ENCODE data around the gene HMX2. TPM values are rescaled to one million over a fixed set of nuclear protein-coding genes. Genes with fewer than 3 reads are reported as not detected.

HMX2 gene
- total and polyA plus RNA-seq, 3 experiments from 2014 or later = not detected

- H3K4me3 ChIP-seq (ENCODE audit: low read length) = no peak overlapping the region
- Mint-ChIP-seq H3K27ac (peak overlapping the region in 2 of 8 donors; percentile 26 to 69), H3K27me3 (peaks cover 65 to 79% of the 10 kb centered on the region in 2 donors), H3K9me3 (peaks cover 0 to 4% (median 0%) of the 10 kb centered on the region in 5 donors), H3K4me3 (peak overlapping the region; percentile 48 to 72 (median 57)), H3K36me3 (no peaks in the 10 kb centered on the region), H3K4me1 (peaks cover 57 to 86% (median 73%) of the 10 kb centered on the region in 3 donors)
- peaks cover 87% of the 10 kb centered on the region for H3K27me3 ChIP-seq (ENCODE audit: insufficient read depth, low read length, poor library complexity, severe bottlenecking)
- DNase-seq = no peak
- no peaks in the 10 kb centered on the region for H3K9me3 ChIP-seq (ENCODE audit: low read length)
- no peaks in the 10 kb centered on the region for H3K36me3 ChIP-seq (ENCODE audit: insufficient read depth, low read length)
- ChIA-PET CTCF (interaction anchor here (1.8 to 2.6 kb wide), 2 partner anchors 8 to 12 kb away, joined by 5 to 9 read pairs; partner anchors contain the start of gene BUB3), POLR2A (no interaction called here)
- H3K27ac ChIP-seq (ENCODE audit: low read depth, low read length) = no peak overlapping the region
- peaks cover 80% of the 10 kb centered on the region for H3K4me1 ChIP-seq (ENCODE audit: insufficient read depth, low read length)
Observed at GRCh38 chr10:123146013-123146893, 1.7 kb upstream of the HMX2 start.

- Mint-ChIP-seq H3K27me3 (peaks cover 64 to 79% of the 10 kb centered on the region in 2 donors), H3K4me1 (peaks cover 54 to 87% (median 71%) of the 10 kb centered on the region in 3 donors), H3K4me3 (peak overlapping the region; percentile 20 to 75 (median 57)), H3K9me3 (peaks cover 0 to 4% (median 0%) of the 10 kb centered on the region in 5 donors), H3K27ac (peak overlapping the region in 2 of 8 donors; percentile 26 to 69), H3K36me3 (no peaks in the 10 kb centered on the region)
- Histone ChIP-seq H3K27me3 (ENCODE audit: insufficient read depth, low read length, poor library complexity, severe bottlenecking) (peaks cover 87% of the 10 kb centered on the region), H3K4me3 (ENCODE audit: low read length) (no peak overlapping the region), H3K36me3 (ENCODE audit: insufficient read depth, low read length) (no peaks in the 10 kb centered on the region), H3K27ac (ENCODE audit: low read depth, low read length) (no peak overlapping the region), H3K4me1 (ENCODE audit: insufficient read depth, low read length) (peaks cover 82% of the 10 kb centered on the region), H3K9me3 (ENCODE audit: low read length) (no peaks in the 10 kb centered on the region)
- ChIA-PET POLR2A (no interaction called here), CTCF (interaction anchor here (2.6 kb wide), 1 partner anchor 13 kb away, joined by 9 read pairs; no protein-coding TSS in a partner anchor)
- no peak for DNase-seq
Observed at GRCh38 chr10:123146894-123147634, 872 bp upstream of the HMX2 start.

DNA sequence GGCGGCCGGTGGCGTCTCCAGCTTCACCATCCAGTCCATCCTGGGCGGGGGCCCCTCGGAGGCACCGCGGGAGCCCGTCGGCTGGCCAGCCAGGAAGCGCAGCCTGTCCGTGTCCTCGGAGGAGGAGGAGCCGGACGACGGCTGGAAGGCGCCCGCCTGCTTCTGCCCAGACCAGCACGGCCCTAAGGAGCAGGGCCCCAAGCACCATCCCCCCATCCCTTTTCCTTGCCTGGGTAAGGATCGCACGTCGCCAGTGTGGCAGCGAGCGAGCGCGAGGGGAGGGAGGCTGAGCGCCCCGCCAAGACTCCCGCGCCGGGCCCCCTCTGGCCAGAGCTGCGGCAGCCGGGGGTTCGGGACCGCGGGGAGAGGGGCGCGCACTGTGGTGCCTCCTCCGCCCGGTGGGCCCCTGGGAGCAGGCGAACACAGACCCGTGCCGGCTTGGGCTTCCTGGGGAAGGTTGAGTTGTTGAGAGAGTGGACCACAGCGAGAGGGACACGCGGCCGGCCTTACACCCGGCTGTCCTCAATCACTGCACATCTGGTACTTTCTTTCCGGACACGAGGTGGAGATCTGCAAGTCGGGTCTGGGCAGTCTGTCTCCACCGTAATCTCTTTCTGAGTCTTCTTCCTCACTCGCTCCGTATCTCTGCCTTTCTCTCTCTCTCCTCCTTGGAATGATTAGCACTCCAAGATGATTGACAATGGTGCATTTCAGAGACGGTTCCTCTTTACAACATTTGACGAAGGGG lies 652 bp downstream of the HMX2 start:
- Mint-ChIP-seq H3K27me3 (peaks cover 52 to 66% of the 10 kb centered on the region in 2 donors), H3K9me3 (peaks cover 0 to 4% (median 0%) of the 10 kb centered on the region in 5 donors), H3K4me3 (peak overlapping the region; percentile 59 to 77 (median 69)), H3K4me1 (peaks cover 49 to 74% (median 67%) of the 10 kb centered on the region in 3 donors), H3K36me3 (no peaks in the 10 kb centered on the region), H3K27ac (peak overlapping the region in 2 of 8 donors; percentile 12 to 27)
- peak overlapping the region; percentile 58 for H3K4me3 ChIP-seq (ENCODE audit: low read length)
- no peak overlapping the region for H3K27ac ChIP-seq (ENCODE audit: low read depth, low read length)
- H3K27me3 ChIP-seq (ENCODE audit: insufficient read depth, low read length, poor library complexity, severe bottlenecking) = peaks cover 72% of the 10 kb centered on the region
- no peaks in the 10 kb centered on the region for H3K36me3 ChIP-seq (ENCODE audit: insufficient read depth, low read length)
- no peaks in the 10 kb centered on the region for H3K9me3 ChIP-seq (ENCODE audit: low read length)
- ChIA-PET POLR2A (interaction anchor here (0.9 kb wide), 1 partner anchor 10 kb away, joined by 3 read pairs; no protein-coding TSS in a partner anchor), CTCF (interaction anchor here (0.6 to 2.2 kb wide), 4 partner anchors 8 to 1162 kb away, joined by 3 to 4 read pairs (median 4); no protein-coding TSS in a partner anchor)
- H3K4me1 ChIP-seq (ENCODE audit: insufficient read depth, low read length) = peaks cover 72% of the 10 kb centered on the region
- DNase-seq = no peak

DNA sequence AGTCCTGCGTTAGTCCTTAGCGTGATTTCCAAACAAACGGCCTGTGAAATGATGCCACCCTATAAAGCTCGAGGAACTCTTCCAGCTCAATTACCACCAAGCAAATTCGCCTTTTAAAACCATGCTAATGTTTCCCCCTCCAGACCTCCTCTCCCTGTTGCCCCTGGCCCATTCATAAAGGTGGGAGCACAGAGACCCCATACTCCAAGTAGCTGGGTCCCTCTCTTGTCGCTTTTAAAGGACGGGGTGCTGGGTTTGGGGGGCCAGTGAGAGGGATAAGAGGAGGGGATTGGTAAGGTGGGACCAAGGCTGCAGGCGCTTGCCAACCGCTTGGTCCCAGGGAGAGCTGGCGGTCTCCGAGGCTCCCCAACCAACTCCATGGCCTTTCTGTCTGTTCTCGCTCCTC lies 1.2 kb downstream of the HMX2 start:
- ChIA-PET POLR2A (interaction anchor here (0.9 kb wide), 1 partner anchor 10 kb away, joined by 3 read pairs; no protein-coding TSS in a partner anchor), CTCF (interaction anchor here (0.6 to 2.2 kb wide), 5 partner anchors 8 to 1162 kb away, joined by 3 to 4 read pairs (median 4); no protein-coding TSS in a partner anchor)
- Mint-ChIP-seq H3K27ac (peak overlapping the region in 2 of 8 donors; percentile 12 to 27), H3K4me3 (peak overlapping the region; percentile 62 to 88 (median 70)), H3K36me3 (peaks cover 0 to 3% (median 0%) of the 10 kb centered on the region in 3 donors), H3K9me3 (peaks cover 0 to 2% (median 0%) of the 10 kb centered on the region in 5 donors), H3K27me3 (peaks cover 48 to 60% of the 10 kb centered on the region in 2 donors), H3K4me1 (peaks cover 51 to 74% (median 67%) of the 10 kb centered on the region in 3 donors)
- peak overlapping the region; percentile 58 for H3K4me3 ChIP-seq (ENCODE audit: low read length)
- no peak for DNase-seq
- peaks cover 75% of the 10 kb centered on the region for H3K4me1 ChIP-seq (ENCODE audit: insufficient read depth, low read length)
- H3K27ac ChIP-seq (ENCODE audit: low read depth, low read length) = no peak overlapping the region
- H3K9me3 ChIP-seq (ENCODE audit: low read length) = no peaks in the 10 kb centered on the region
- no peaks in the 10 kb centered on the region for H3K36me3 ChIP-seq (ENCODE audit: insufficient read depth, low read length)
- H3K27me3 ChIP-seq (ENCODE audit: insufficient read depth, low read length, poor library complexity, severe bottlenecking) = peaks cover 68% of the 10 kb centered on the region

DNA sequence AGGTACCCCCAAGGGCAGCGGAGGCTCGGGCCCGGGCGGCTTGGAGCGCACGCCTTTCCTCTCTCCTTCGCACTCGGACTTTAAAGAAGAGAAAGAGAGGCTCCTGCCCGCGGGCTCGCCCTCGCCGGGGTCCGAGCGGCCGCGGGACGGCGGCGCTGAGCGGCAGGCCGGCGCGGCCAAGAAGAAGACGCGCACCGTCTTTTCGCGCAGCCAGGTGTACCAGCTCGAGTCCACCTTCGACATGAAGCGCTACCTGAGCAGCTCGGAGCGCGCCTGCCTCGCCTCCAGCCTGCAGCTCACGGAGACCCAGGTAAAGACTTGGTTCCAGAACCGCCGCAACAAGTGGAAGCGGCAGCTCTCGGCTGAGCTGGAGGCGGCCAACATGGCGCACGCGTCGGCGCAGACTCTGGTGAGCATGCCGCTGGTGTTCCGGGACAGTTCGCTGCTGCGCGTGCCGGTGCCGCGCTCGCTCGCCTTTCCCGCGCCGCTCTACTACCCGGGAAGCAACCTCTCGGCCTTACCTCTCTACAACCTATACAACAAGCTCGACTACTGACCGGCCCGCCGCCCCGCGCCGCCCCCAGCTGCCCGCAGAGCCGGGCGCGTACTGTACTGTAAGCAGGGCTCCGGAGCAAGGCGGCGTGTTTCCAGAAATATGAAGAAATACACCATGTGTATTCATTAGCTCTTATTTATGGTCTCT lies 1.8 kb downstream of the HMX2 start:
- CTCF ChIA-PET = interaction anchor here (0.6 to 2.2 kb wide), 6 partner anchors 9 to 1163 kb away, joined by 3 to 4 read pairs (median 4); partner anchors contain the start of gene C10orf88
- Mint-ChIP-seq H3K9me3 (peaks cover 0 to 2% (median 0%) of the 10 kb centered on the region in 5 donors), H3K27me3 (peaks cover 42 to 55% of the 10 kb centered on the region in 2 donors), H3K27ac (peak overlapping the region in 2 of 8 donors; percentile 34 to 58), H3K36me3 (peaks cover 0 to 5% (median 0%) of the 10 kb centered on the region in 3 donors), H3K4me1 (peaks cover 47 to 70% (median 63%) of the 10 kb centered on the region in 3 donors), H3K4me3 (peak overlapping the region; percentile 62 to 91 (median 73))
- POLR2A ChIA-PET = interaction anchor here (0.9 kb wide), 1 partner anchor 9 kb away, joined by 3 read pairs; no protein-coding TSS in a partner anchor
- H3K9me3 ChIP-seq (ENCODE audit: low read length) = no peaks in the 10 kb centered on the region
- H3K4me1 ChIP-seq (ENCODE audit: insufficient read depth, low read length) = peaks cover 71% of the 10 kb centered on the region
- peak overlapping the region; percentile 58 for H3K4me3 ChIP-seq (ENCODE audit: low read length)
- H3K36me3 ChIP-seq (ENCODE audit: insufficient read depth, low read length) = no peaks in the 10 kb centered on the region
- peak in 1 of 5 donors; percentile 55 for DNase-seq
- peaks cover 62% of the 10 kb centered on the region for H3K27me3 ChIP-seq (ENCODE audit: insufficient read depth, low read length, poor library complexity, severe bottlenecking)
- no peak overlapping the region for H3K27ac ChIP-seq (ENCODE audit: low read depth, low read length)

GRCh38 chr10:123150271-123150985 lies 2.5 kb downstream of the HMX2 start:
- Mint-ChIP-seq H3K9me3 (peaks cover 0 to 2% (median 0%) of the 10 kb centered on the region in 5 donors), H3K4me3 (peak overlapping the region; percentile 62 to 91 (median 73)), H3K36me3 (peaks cover 0 to 11% (median 0%) of the 10 kb centered on the region in 3 donors), H3K27ac (peak overlapping the region in 2 of 8 donors; percentile 34 to 58), H3K27me3 (peaks cover 35 to 47% of the 10 kb centered on the region in 2 donors), H3K4me1 (peaks cover 46 to 69% (median 61%) of the 10 kb centered on the region in 3 donors)
- H3K4me3 ChIP-seq (ENCODE audit: low read length) = peak overlapping the region; percentile 58
- ChIA-PET POLR2A (interaction anchor here (0.8 kb wide), 1 partner anchor 11 kb away, joined by 3 read pairs; no protein-coding TSS in a partner anchor), CTCF (interaction anchor here (0.8 to 2.2 kb wide), 5 partner anchors 9 to 196 kb away, joined by 3 to 4 read pairs (median 3); partner anchors contain the start of gene C10orf88)
- DNase-seq = no peak
- H3K4me1 ChIP-seq (ENCODE audit: insufficient read depth, low read length) = peaks cover 69% of the 10 kb centered on the region
- no peaks in the 10 kb centered on the region for H3K9me3 ChIP-seq (ENCODE audit: low read length)
- H3K27ac ChIP-seq (ENCODE audit: low read depth, low read length) = no peak overlapping the region
- peaks cover 55% of the 10 kb centered on the region for H3K27me3 ChIP-seq (ENCODE audit: insufficient read depth, low read length, poor library complexity, severe bottlenecking)
- H3K36me3 ChIP-seq (ENCODE audit: insufficient read depth, low read length) = no peaks in the 10 kb centered on the region

Data from CD8-positive, alpha-beta memory T cell (primary cell).